Fibroblast of lung (primary cell): ENCODE results near the gene VTCN1. TPM values are rescaled to one million over a fixed set of nuclear protein-coding genes. Genes with fewer than 3 reads are reported as not detected.
"Not testable (repeated sequence)": the region's sequence is repeated elsewhere in the genome, so short reads cannot be mapped to it uniquely, and the experiment has no call there.

ENCODE experiments used
- DNase-seq, 2 donors: peaks; one replicate each; pipeline versions ENCODE4 v3.0.0 to v3.0.0-alpha.2; 2010; ENCODE audit warnings: low read depth in 2 of 2
- H2AFZ ChIP-seq: 2 replicates; pipeline ENCODE4 v1.5.1; 2012; ENCODE audit warnings: low read length, control low read depth, inconsistent platforms
- H3K27ac ChIP-seq: 2 replicates; pipeline ENCODE4 v1.5.1; 2011; ENCODE audit warnings: low read length, control low read depth; ENCODE audit not compliant: insufficient read depth
- H3K27me3 ChIP-seq: 2 replicates; pipeline ENCODE4 v1.5.1; 2011; ENCODE audit warnings: mild to moderate bottlenecking, low read length; ENCODE audit not compliant: control insufficient read depth, insufficient read depth
- H3K36me3 ChIP-seq: 2 replicates; pipeline ENCODE4 v1.5.1; 2011; ENCODE audit warnings: low read length; ENCODE audit not compliant: control insufficient read depth, insufficient read depth
- H3K4me1 ChIP-seq: 2 replicates; pipeline ENCODE4 v1.5.1; 2011; ENCODE audit warnings: low read length; ENCODE audit not compliant: control insufficient read depth, insufficient read depth; ENCODE audit errors: extremely low read depth
- H3K4me2 ChIP-seq: 2 replicates; pipeline ENCODE4 v1.5.1; 2011; ENCODE audit warnings: low read length, control low read depth; ENCODE audit not compliant: insufficient read depth; ENCODE audit errors: extremely low read depth
- H3K4me3 ChIP-seq, 4 experiments: fragments of 200-600 bp in 1 of 4; sonication (generic) in 1 of 4; replicated peaks in 1 of 4; 2 replicates each; pipeline ENCODE4 v1.5.1; 2011 to 2016; ENCODE audit warnings: low read length in 4 of 4, low read depth in 3 of 4, mild to moderate bottlenecking in 3 of 4, control low read depth in 2 of 4, inconsistent platforms in 1 of 4, mixed read lengths in 1 of 4; ENCODE audit not compliant: insufficient read depth in 1 of 4; ENCODE audit errors: control extremely low read depth in 1 of 4
- H3K79me2 ChIP-seq: 2 replicates; pipeline ENCODE4 v1.5.1; 2012; ENCODE audit warnings: mild to moderate bottlenecking, low read length, inconsistent platforms; ENCODE audit not compliant: control insufficient read depth, insufficient read depth
- H3K9ac ChIP-seq: 2 replicates; pipeline ENCODE4 v1.5.1; 2011; ENCODE audit warnings: mild to moderate bottlenecking, low read length, control low read depth; ENCODE audit not compliant: insufficient read depth
- H3K9me3 ChIP-seq: 2 replicates; pipeline ENCODE4 v1.5.1; 2012; ENCODE audit warnings: low read depth, low read length; ENCODE audit not compliant: control insufficient read depth, insufficient read depth
- H4K20me1 ChIP-seq: 2 replicates; pipeline ENCODE4 v1.5.1; 2011; ENCODE audit warnings: low read length; ENCODE audit not compliant: control insufficient read depth, insufficient read depth; ENCODE audit errors: extremely low read depth
- EZH2 ChIP-seq: IDR thresholded peaks from 2 replicates; pipeline ENCODE4 v1.5.1; 2012; ENCODE audit warnings: low read length, control low read depth, mild to moderate bottlenecking; ENCODE audit errors: missing control alignments
- polyA plus RNA-seq, 2 donors: library from polyadenylated mRNA; depleted of rRNA in 1 of 2; stranded (reverse) in 1 of 2; unstranded in 1 of 2; fragments of >200 nt; gene quantifications; 2 replicates each; pipeline ENCODE4 v1.2.1, GENCODE V29; 2011 to 2012; ENCODE audit warnings: missing spikeins in 1 of 2
- total RNA-seq: library from RNA; depleted of rRNA; stranded (reverse); fragments of >200 nt; gene quantifications from 2 replicates; pipeline ENCODE4 v1.2.1, GENCODE V29; 2014
- TF ChIP-seq, protein P1 (sequence below), 2 donors: IDR thresholded peaks in 1 of 2; conservative IDR thresholded peaks in 1 of 2; 1 replicate in 1 of 2; 2 replicates in 1 of 2; pipeline ENCODE4 v1.5.1; 2011 to 2012; ENCODE audit warnings: low read length in 2 of 2, control low read depth in 1 of 2, inconsistent platforms in 1 of 2, low read depth in 1 of 2, mild to moderate bottlenecking in 1 of 2

Gene VTCN1
- total and polyA plus RNA-seq, 2 donors (not counting 1 experiment from before 2014, with no cell fraction given), result 0.03 TPM; not detected in 1

DNA sequence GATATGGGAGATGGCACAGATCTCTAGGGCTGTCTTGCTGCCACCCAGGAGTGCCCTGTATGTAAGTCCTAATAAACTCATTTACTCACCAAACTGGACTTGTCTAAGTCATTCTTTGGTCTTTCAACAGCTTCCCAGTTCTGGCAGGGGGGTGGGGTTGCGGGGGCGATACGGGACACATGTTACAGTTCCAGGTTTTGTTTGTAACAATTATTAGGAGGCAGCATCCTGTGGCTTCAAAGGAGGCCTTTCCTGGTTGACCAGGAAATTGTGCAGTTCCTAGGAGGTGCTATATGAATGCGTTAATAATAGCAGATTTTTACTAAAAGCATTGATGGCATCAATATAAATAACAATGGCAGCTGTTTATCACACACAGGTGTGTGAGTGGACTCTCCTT, 46.5 kb downstream of the VTCN1 start:
- Histone ChIP-seq H2AFZ (no peak overlapping the region), H3K9me3 (no peaks in the 10 kb centered on the region), H3K4me3 (no peak overlapping the region), H4K20me1 (no peaks in the 10 kb centered on the region), H3K4me2 (no peak overlapping the region), H3K27me3 (no peaks in the 10 kb centered on the region), H3K79me2 (no peaks in the 10 kb centered on the region), H3K36me3 (no peaks in the 10 kb centered on the region), H3K27ac (no peak overlapping the region), H3K9ac (no peak overlapping the region), H3K4me1 (peaks cover 2% of the 10 kb centered on the region)
- TF ChIP-seq, protein P1, sequence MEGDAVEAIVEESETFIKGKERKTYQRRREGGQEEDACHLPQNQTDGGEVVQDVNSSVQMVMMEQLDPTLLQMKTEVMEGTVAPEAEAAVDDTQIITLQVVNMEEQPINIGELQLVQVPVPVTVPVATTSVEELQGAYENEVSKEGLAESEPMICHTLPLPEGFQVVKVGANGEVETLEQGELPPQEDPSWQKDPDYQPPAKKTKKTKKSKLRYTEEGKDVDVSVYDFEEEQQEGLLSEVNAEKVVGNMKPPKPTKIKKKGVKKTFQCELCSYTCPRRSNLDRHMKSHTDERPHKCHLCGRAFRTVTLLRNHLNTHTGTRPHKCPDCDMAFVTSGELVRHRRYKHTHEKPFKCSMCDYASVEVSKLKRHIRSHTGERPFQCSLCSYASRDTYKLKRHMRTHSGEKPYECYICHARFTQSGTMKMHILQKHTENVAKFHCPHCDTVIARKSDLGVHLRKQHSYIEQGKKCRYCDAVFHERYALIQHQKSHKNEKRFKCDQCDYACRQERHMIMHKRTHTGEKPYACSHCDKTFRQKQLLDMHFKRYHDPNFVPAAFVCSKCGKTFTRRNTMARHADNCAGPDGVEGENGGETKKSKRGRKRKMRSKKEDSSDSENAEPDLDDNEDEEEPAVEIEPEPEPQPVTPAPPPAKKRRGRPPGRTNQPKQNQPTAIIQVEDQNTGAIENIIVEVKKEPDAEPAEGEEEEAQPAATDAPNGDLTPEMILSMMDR (conservative IDR thresholded peaks at IDR 0.05 in 1 of 2, IDR thresholded peaks at IDR 0.05 in 1 of 2; ENCODE audit: low read depth in 1 of 2, low read length in 2 of 2), result no peak
- no peak for TF ChIP-seq EZH2
- no peak for DNase-seq

DNA sequence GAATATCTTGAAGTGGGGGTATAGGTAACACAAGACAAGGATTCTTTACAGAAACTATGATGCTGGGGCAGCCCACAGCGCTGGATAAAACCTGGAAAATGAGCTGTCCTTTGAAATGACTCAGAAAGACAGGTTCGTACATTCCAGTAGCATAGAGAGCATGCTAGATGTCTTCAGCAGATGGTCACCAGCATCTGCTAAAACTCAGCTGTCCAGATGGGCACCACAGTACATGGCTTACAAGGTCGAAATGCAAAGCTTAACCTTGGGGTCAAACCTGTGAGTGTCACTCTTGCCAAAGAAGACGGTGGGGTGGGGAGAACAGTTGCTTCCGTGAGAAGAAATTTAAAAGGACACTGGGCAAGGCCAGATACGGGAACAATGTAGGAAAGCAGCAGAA, 47.9 kb downstream of the VTCN1 start:
- H3K79me2 ChIP-seq, result no peaks in the 10 kb centered on the region
- no peak overlapping the region for H2AFZ ChIP-seq
- no peaks in the 10 kb centered on the region for H3K36me3 ChIP-seq
- no peak overlapping the region for H3K27ac ChIP-seq
- no peaks in the 10 kb centered on the region for H3K9me3 ChIP-seq
- no peaks in the 10 kb centered on the region for H3K27me3 ChIP-seq
- H3K9ac ChIP-seq, result no peak overlapping the region
- no peak overlapping the region for H3K4me2 ChIP-seq
- no peak for TF ChIP-seq EZH2
- TF ChIP-seq, protein P1 (conservative IDR thresholded peaks at IDR 0.05 in 1 of 2, IDR thresholded peaks at IDR 0.05 in 1 of 2; ENCODE audit: low read depth in 1 of 2, low read length in 2 of 2), result no peak
- H4K20me1 ChIP-seq, result no peaks in the 10 kb centered on the region
- no peak overlapping the region for H3K4me3 ChIP-seq
- H3K4me1 ChIP-seq, result peaks cover 2% of the 10 kb centered on the region
- DNase-seq, result no peak

- no peak overlapping the region for H3K4me2 ChIP-seq
- H2AFZ ChIP-seq, result no peak overlapping the region
- H3K27me3 ChIP-seq, result no peaks in the 10 kb centered on the region
- H3K9ac ChIP-seq, result no peak overlapping the region
- H3K4me3 ChIP-seq, result no peak overlapping the region
- H3K27ac ChIP-seq, result no peak overlapping the region
- TF ChIP-seq EZH2, result no peak
- TF ChIP-seq, protein P1 (conservative IDR thresholded peaks at IDR 0.05 in 1 of 2, IDR thresholded peaks at IDR 0.05 in 1 of 2; ENCODE audit: low read depth in 1 of 2, low read length in 2 of 2), result no peak
- H3K36me3 ChIP-seq, result no peaks in the 10 kb centered on the region
- H3K79me2 ChIP-seq, result no peaks in the 10 kb centered on the region
- H4K20me1 ChIP-seq, result no peaks in the 10 kb centered on the region
- H3K9me3 ChIP-seq, result no peaks in the 10 kb centered on the region
- peaks cover 2% of the 10 kb centered on the region for H3K4me1 ChIP-seq
- no peak for DNase-seq
Measured at GRCh38 chr1:117161887-117162286, 48.8 kb downstream of the VTCN1 start.

DNA sequence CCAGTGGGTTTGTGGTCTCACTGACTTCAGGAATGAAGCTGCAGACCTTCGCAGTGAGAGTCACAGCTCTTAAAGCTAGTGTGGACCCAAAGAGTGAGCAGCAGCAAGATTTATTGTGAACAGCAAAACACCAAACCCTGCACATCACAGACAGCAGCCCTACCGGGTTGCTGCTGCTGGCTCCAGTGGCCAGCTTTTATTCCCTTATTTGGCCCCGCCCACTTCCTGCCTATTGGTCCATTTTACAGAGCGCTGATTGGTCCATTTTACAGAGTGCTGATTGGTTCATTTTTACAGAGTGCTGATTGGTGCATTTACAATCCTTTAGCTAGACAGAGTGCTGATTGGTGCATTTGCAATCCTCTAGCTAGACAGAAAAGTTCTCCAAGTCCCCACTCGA, 59.4 kb downstream of the VTCN1 start:
- not testable (repeated sequence) for H3K9me3 ChIP-seq, H4K20me1 ChIP-seq, H3K79me2 ChIP-seq, H3K4me3 ChIP-seq, H2AFZ ChIP-seq, H3K4me2 ChIP-seq, H3K27me3 ChIP-seq, H3K36me3 ChIP-seq, H3K27ac ChIP-seq, H3K9ac ChIP-seq, DNase-seq
- peaks cover 12% of the 10 kb centered on the region for H3K4me1 ChIP-seq
